ENCODE results near the gene PRKAA1.
"Not testable (repeated sequence)": the region's sequence is repeated elsewhere in the genome, so short reads cannot be mapped to it uniquely, and the experiment has no call there.

The PRKAA1 gene

DNA sequence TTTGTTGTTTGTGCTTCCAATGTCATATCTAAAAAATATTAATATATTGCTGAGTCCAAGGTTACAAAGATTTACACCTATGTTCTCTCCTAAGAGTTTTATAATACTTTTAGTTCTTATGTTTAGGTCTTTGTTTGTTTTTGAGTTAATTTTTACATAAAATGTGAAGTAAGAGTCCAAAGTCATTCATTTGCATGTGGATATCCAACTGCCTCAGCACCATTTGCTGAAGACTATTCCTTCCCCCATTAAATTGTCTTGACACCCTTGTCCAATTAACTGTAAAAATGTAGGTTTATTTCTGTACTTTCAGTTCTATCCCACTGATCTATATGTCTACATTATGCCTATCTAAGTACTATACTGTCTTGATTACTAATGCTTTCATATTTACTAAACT is 78.1 kb downstream of the PRKAA1 start:
- DNase-seq, result no peak

DNA sequence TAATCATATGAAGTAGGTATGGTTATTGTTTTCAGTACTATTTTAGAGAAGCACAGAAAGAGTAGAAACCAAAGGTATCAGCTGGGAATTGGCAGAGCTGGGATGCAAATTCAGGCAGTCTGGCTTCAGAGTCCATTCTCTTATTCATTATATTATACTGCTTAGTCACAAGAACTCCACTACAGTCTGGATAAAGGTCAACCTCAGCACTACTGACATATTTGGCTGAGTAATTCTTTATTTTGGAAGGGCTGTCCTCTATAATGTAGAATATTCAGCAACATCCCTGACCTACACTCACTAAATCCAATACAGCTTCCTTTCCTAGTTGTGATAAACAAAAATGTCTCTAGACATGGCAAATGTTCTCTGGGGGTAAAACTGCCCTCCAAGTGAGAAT is 80.9 kb downstream of the PRKAA1 start:
- no peak for DNase-seq

DNA sequence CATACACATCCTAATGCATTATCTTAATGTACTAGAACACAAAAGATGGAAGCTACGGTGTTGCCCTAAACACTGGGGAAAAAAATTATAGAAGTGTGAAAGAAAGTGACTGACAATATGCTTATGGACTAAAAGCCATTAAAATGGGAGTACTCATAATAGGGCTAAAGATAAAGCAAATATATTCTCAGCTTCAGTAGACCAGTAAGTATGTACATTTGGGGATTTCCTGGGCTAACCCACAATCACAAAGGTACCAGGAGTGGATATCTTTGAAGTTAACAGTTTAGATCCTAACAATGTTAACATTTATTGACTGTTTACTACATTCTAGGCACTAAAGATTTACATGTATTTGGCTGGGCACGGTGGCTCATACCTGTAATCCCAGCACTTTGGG is 81.6 kb downstream of the PRKAA1 start:
- DNase-seq, result no peak

DNA sequence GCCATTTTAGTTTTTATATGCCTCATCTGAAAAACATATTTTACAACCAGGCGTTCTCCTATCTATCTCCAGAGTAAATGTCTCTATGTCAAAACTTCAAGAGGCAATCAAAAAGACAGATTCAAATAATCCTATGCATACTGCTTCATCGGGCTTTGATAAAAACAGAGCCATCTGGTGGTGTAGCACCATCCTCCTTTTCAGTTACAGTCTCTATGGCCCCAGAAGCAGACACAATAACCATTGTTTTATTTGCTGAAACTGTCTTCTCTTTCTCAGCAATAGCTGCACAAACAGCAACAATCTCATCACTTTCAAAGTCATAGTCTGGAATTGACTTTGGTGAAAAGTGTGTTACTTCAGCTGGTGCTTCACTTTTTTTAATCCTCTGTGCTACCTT is 82.2 kb downstream of the PRKAA1 start:
- no peak for DNase-seq

DNA sequence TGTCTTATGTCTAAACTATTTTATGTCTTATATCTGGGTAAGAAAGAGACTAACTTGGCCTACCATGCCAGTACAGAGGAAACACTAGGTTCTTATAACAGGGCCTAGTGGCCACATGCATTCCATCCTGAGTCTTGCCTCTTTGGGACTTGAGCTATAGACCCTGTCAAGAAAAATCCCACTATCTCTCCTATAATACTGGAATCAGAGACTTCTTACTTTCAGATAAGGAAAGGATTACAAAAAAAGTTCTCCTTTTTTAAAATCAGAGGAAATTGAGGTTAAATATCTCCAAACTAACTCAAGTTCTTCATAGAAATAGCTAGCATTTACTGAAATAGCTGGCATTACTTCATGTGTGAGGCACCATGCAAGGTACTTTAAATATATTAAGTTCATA is 84.2 kb downstream of the PRKAA1 start:
- no peak for DNase-seq

DNA sequence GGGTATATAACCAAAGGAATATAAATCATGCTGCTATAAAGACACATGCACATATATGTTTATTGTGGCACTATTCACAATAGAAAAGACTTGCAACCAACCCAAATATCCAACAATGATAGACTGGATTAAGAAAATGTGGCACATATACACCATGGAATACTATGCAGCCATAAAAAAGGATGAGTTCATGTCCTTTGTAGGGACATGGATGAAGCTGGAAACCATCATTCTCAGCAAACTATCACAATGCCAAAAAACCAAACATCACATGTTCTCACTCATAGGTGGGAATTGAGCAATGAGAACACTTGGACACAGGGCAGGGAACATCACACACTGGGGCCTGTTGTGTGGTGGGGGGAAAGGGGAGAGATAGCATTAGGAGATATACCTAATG is 87.6 kb downstream of the PRKAA1 start:
- not testable (repeated sequence) for DNase-seq
